ELR (cell line): ENCODE data around the gene LCAT.
A peak's percentile ranks its signal among the peaks of the same experiment; 100 is the strongest.
"Not testable (repeated sequence)": the region's sequence is repeated elsewhere in the genome, so short reads cannot be mapped to it uniquely, and the experiment has no call there.

ENCODE experiments used
- DNase-seq: peaks from one replicate; pipeline ENCODE4 v3.0.0-alpha.2; 2015; ENCODE audit warnings: low read depth

Gene LCAT

DNA sequence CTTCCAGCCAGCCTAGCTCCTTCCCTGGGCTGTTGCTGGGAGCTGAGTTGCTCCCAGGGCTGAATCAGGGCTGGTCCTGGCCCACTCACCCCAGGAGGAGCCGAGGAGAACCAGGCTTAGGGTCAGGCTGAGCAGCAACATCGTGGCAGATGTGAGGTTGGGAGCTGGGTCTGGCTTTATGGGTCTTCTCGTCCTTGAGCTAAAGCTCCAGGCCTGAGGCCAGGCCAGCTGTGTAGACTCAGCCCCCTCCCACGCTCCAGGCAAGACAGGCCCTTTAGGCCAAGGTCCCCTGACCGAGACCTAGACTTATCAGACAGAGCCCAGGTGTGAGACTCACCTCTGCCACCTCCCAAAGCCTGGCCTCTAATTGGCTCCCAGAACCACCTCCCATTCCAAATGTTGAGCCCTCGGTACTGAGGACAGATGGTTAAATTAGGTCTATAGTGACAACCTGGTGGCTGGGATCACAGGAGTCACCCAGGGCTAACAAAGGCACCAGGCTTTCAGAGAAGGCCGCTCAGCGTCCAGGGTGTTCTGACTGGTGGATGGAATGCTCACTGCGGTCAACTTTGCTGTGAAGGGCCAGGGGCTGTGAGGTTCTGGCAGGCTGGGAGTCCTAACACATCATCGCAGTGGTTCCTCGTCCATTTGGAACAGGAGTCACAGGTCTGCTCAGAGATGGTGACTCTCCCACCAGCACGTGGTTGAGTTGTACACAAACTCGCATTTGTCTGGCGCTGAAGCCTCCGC lies 12.0 kb downstream of the LCAT start, which contains the start of gene CTRL:
Gene CTRL, minus strand, starts transcription at position 151 of the 750 bp plus-strand sequence. Its CDS starts 10 bp downstream, at position 141.
- DNase-seq = no peak

DNA sequence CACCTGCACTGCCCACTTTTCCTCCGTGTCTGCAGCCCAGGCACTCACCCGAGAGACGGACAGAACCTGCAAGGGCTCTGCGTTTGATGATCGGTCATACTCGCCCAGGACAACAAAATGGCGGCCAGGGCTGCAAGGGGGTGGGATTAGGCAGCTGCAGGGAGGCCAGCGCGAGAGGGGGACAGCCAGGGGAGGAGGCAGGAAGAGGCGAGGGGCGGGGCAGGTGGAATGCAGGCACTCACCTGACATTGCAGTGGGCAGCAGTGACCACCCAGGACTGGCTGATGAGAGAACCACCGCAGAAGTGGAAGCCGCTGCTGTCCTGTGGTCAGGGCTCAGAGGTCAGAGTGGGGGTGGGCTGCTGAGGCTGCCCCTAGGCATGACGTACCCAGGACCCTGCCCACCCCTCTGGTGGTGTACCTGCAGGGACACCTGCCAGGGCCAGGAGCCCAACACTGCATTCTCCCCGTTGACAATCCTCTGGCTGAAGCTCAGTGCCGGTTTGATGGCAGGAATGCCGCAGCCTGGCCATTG lies 13.2 kb downstream of the LCAT start:
- no peak for DNase-seq

DNA sequence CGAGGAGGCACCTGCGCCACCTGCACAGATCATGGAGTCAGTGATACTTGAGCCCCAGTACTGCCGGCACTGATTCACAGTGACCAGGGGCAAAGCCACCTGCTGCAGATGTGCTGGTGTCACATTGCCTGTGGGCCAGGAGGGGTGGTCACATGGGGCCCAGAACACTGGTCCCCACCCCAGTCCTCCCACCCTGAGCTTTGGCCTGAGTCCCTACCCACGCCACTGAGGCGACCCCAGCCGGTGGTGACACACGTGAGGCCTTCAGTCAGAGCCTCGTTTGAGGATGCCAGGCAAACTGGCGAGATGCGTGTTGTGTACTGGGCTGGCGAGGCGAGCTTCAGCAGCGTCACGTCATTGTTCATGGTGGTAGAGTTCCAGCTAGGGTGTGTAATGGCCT lies 13.7 kb downstream of the LCAT start:
- DNase-seq = no peak

- DNase-seq = peak; percentile 75
These were observed 15.2 kb downstream of the LCAT start for GRCh38 chr16:67928561-67929364.

DNA sequence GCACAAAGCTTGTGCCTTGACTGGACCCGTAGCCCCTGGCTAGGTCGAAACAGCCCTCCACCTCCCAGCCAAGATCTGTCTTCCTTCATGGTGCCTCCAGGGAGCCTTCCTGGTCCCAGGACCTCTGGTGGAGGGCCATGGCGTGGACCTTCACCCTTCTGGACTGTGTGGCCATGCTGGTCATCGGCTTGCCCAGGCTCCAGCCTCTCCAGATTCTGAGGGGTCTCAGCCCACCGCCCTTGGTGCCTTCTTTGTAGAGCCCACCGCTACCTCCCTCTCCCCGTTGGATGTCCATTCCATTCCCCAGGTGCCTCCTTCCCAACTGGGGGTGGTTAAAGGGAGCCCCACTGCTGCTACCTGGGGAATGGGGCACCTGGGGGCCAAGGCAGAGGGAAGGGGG lies 15.8 kb downstream of the LCAT start:
- no peak for DNase-seq

DNA sequence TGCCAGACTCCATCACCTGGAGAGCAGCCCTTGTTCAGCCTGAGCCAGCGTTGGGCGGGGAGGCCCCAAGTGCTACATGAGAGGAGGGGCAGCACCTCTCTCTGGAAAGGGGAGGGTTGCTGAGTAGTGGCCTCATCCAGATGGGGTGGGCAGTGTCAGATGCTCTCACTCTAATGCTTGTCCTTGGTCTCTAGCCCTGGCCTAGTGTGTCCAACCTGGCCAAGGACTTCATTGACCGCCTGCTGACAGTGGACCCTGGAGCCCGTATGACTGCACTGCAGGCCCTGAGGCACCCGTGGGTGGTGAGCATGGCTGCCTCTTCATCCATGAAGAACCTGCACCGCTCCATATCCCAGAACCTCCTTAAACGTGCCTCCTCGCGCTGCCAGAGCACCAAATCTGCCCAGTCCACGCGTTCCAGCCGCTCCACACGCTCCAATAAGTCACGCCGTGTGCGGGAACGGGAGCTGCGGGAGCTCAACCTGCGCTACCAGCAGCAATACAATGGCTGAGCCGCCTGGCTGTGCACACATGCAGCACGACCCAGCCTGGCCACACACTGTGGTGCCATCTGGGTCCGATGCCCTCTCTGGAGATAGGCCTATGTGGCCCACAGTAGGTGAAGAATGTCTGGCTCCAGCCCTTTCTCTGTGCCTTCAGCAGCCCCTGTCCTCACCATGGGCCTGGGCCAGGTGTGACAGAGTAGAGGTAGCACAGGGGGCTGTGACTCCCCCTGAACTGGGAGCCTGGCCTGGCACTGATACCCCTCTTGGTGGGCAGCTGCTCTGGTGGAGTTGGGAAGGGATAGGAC lies 16.6 kb downstream of the LCAT start:
- DNase-seq = no peak

GRCh38 chr16:67926181-67926750 lies 17.7 kb downstream of the LCAT start:
- peak; percentile 37 for DNase-seq

DNA sequence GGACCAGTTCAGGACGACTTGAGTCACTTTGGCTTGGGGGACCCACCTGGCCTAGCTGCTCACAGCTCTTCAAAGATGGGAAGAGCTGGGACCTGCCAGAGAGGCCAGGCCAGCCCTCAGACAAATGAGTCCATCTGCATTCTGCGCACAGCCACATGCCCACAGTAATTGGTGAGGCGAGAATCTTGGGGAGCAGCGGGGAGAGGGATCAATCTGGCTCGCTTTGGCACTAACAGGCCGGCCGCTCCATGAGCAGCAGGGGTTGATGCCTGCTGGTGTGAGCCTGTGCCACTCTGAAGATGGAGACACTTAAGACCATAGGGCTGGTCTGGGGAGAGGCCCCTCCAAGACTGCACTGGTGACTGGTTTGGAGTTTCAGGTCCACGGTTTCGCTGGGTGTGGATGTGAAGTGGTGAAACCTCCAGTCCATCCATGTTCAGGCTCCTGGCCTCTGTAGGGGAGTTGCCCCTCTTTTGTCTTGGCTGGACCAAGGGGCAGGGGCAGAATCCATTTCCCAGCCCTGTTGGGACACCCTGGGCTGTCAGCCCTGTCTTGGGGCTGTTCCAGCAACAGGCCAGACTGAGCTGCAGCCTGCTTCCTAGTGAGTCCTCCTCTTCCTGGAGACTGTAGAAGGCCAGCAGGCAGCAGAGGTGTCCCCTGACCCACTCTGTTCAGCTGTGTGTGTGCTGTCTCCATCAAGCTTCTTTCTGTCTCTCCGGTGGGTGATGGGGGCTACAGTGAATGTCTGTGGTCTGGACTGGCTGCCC lies 19.6 kb downstream of the LCAT start:
- no peak for DNase-seq

GRCh38 chr16:67923414-67924116 lies 20.4 kb downstream of the LCAT start:
- no peak for DNase-seq

- no peak for DNase-seq
These were observed 21.2 kb downstream of the LCAT start for GRCh38 chr16:67922740-67923139.

GRCh38 chr16:67922221-67922620 lies 21.7 kb downstream of the LCAT start:
- no peak for DNase-seq

- DNase-seq = peak; percentile 42
These were observed 24.2 kb downstream of the LCAT start for GRCh38 chr16:67919622-67920221.

- DNase-seq = peak; percentile 98
These were observed 26.1 kb downstream of the LCAT start for GRCh38 chr16:67917852-67918236.

DNA sequence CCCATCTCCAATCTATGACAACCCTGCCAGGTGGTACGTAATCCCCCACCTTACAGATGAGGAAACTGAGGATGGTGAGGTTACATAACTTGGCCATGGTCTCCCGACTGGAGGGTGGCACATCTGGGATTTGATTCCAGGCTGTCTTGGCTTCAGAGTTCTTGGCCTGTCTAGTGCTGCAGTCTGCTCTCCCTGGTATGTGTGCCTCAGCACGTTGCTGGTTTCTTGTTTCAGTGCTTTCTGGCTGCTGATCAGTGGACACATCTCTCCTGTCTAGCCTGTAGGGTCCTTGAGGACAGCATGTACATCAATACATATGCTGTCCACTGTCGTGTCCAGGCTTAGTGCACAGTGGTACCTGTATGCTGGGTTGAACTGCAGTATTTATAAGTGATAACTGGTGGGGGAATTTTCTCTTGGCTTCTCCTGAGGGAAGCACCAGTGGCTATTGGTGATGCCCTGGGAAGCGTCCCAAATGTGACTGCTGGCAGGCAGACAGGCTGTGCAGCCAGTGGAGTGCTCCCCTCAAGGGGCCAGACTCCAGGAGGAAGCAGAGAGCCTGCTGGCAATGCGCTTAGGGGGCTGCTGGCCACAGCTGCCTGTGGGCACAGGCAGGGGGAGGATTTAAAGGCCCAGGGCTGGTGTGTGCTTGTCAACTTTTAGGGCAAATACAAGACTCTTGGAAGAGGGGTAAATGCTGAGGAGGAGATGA lies 26.6 kb downstream of the LCAT start:
- no peak for DNase-seq

GRCh38 chr16:67915831-67916723 lies 27.8 kb downstream of the LCAT start:
- peak; percentile 49 for DNase-seq

- not testable (repeated sequence) for DNase-seq
These were observed 28.5 kb downstream of the LCAT start for GRCh38 chr16:67915496-67915769.

DNA sequence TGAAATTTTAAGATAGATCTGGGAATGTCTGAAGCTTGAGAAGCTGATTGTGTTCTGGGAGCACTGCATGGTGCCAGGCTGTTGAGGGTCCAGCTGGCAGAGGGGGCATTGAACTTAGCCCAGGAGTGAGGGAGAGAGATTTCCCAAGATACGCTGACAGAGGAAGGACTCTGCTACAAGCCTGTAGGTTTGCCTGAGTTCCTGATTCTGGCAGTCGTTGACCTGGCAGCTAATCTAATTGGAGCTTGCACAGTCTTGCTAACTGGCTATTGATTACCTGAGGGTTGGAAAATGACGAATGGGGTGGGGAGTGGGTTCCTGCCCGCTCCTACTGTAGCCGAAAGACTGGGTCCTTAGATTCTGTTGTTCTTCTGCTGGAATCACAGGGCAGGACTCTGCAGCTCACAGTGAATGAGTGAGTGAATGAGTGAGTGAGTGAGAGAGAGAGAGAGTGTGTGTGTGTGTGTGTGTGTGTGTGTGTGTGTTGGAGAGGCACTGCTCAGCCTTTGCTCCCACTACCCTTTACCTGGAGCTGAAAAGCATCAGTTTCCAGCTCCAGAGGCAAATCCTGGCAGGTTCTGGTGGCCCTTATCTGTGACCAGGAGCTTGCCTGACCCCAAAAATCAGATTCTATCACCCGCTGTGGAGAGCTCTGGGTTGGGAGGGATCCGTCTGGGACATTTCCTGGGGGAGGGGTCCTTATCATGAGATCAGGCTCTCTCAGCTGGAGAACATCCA lies 29.0 kb downstream of the LCAT start:
- no peak for DNase-seq

DNA sequence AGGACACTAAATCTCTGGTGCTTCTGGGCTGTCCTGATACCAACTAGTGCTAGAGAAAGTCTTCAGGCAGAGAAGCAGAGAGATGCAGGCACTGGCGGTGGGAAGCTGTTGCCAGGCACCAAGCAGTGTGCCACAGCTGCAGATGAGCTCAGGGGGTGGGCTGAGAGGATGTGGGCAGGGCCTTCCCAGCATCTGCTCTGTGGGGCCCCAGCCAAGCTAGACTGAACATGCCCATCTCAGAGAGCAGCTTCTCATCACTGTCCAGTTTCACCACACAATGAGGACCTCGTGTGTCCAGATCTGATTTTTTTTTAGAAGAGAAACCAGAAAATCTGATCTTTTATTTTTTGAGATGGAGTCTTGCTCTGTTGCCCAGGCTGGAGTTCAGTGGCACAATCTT lies 33.8 kb downstream of the LCAT start:
- no peak for DNase-seq
